ENCODE measurements around the gene JARID2.

- TF ChIP-seq ZNF585B (tag by site-specific recombination; IDR thresholded peaks at IDR 0.05): no peak
- TF ChIP-seq ZNF629 (tag by site-specific recombination; IDR thresholded peaks at IDR 0.05): no peak
- TF ChIP-seq ZNF184 (tag by site-specific recombination; IDR thresholded peaks at IDR 0.05): no peak
- no peak for TF ChIP-seq CTCF (tag by site-specific recombination; IDR thresholded peaks at IDR 0.05)
Observed at GRCh38 chr6:15553031-15553430, 307.2 kb downstream of the JARID2 start.
